GM12878 (cell line): ENCODE data around the gene NPW. TPM values are rescaled to one million over a fixed set of nuclear protein-coding genes. Genes with fewer than 3 reads are reported as not detected.

Experiments used
- ATAC-seq: fragments of 200-7000 bp; cut with Tn5 transposase; 3 replicates; pipeline ENCODE4 v1.9.1; 2020; ENCODE audit warnings: mild to moderate bottlenecking, moderate library complexity
- BruUV-seq: library from RNA; stranded (reverse); fragments of 400-500 nt; replicated peaks from 2 replicates; lab custom pipeline; 2021; lab: Mats Ljungman, UMichigan
- CTCF ChIA-PET: fragments of 300-600 bp; sonication (Branson Sonifier 250); formaldehyde crosslinking; extraction: SDS; loops from one replicate; lab custom pipeline; 2021; ENCODE audit warnings: inconsistent platforms; lab: Yijun Ruan, JAX
- POLR2A ChIA-PET: fragments of 350-600 bp; formaldehyde crosslinking; extraction: SDS; loops from one replicate; lab custom pipeline; 2021; ENCODE audit warnings: inconsistent platforms; lab: Charles Lee
- RAD21 ChIA-PET: fragments of 300-600 bp; sonication (Branson Sonifier 250); formaldehyde crosslinking; loops from one replicate; lab custom pipeline; 2023; ENCODE audit warnings: antibody characterized with exemption; ENCODE audit not compliant: unreplicated experiment; lab: Charles Lee
- SMC1A ChIA-PET: fragments of 300-600 bp; sonication (Branson Sonifier 250); formaldehyde crosslinking; loops from one replicate; lab custom pipeline; 2023; ENCODE audit not compliant: unreplicated experiment, uncharacterized antibody; lab: Charles Lee
- DNase-seq: peaks from one replicate; pipeline ENCODE4 v3.0.0-alpha.2; 2011; ENCODE audit warnings: low read depth, low spot score
- FAIRE-seq: peaks from 3 replicates; lab custom pipeline; 2011; peaks lifted over from hg19 to GRCh38; lab: Jason Lieb, UNC
- H2AFZ ChIP-seq: 2 replicates; pipeline ENCODE4 v1.6.0; 2011; ENCODE audit warnings: low read depth, low read length, control low read depth; ENCODE audit not compliant: control insufficient read depth
- H3K27ac ChIP-seq: 2 replicates; pipeline ENCODE4 v1.5.1; 2011; ENCODE audit warnings: control low read depth; ENCODE audit not compliant: control insufficient read depth, insufficient read depth
- H3K27me3 ChIP-seq, 2 experiments: replicated peaks in 1 of 2; 2 replicates each; pipeline versions ENCODE4 v1.6.0 to v1.6.1; 2011; ENCODE audit warnings: low read length in 1 of 2; ENCODE audit not compliant: control insufficient read depth in 2 of 2, insufficient read depth in 2 of 2
- H3K36me3 ChIP-seq, 2 experiments: 2 replicates each; pipeline ENCODE4 v1.5.1; 2011; ENCODE audit warnings: low read length in 1 of 2; ENCODE audit not compliant: control insufficient read depth in 2 of 2, insufficient read depth in 2 of 2
- H3K4me1 ChIP-seq: 2 replicates; pipeline ENCODE4 v1.6.1; 2011; ENCODE audit warnings: mild to moderate bottlenecking, low read length, moderate library complexity, mixed read lengths; ENCODE audit not compliant: control insufficient read depth, insufficient read depth
- H3K4me2 ChIP-seq: 2 replicates; pipeline ENCODE4 v1.6.0; 2011; ENCODE audit warnings: control low read depth; ENCODE audit not compliant: control insufficient read depth, insufficient read depth
- H3K4me3 ChIP-seq: fragments of 200-600 bp; sonication (generic); 2 replicates; pipeline ENCODE4 v1.5.1; 2016
- H3K79me2 ChIP-seq: 2 replicates; pipeline ENCODE4 v1.6.0; 2011; ENCODE audit warnings: low read length; ENCODE audit not compliant: control insufficient read depth, insufficient read depth
- H3K9ac ChIP-seq: 2 replicates; pipeline ENCODE4 v1.8.0; 2011; ENCODE audit warnings: low read length, control low read depth, mixed read lengths; ENCODE audit not compliant: control insufficient read depth, insufficient read depth
- H3K9me3 ChIP-seq: replicated peaks from 3 replicates; pipeline ENCODE4 v1.5.1; 2011; ENCODE audit warnings: mild to moderate bottlenecking, low read length; ENCODE audit not compliant: control insufficient read depth, insufficient read depth
- H4K20me1 ChIP-seq: 2 replicates; pipeline ENCODE4 v1.6.0; 2011; ENCODE audit not compliant: control insufficient read depth, insufficient read depth
- ATF2 ChIP-seq: IDR thresholded peaks from 2 replicates; pipeline ENCODE4 v1.6.1; 2012; ENCODE audit warnings: low read length, inconsistent platforms
- CEBPB ChIP-seq, 2 experiments: fragments of 150-350 bp in 1 of 2; IDR thresholded peaks; 2 replicates each; pipeline ENCODE4 v1.6.1; 2012 to 2014; ENCODE audit warnings: low read depth in 2 of 2, low read length in 2 of 2, borderline replicate concordance in 1 of 2, inconsistent platforms in 1 of 2
- CHD1 ChIP-seq: IDR thresholded peaks from 2 replicates; pipeline ENCODE4 v1.6.1; 2012; ENCODE audit warnings: low read depth, low read length, improper control_type of control experiment
- EZH2 ChIP-seq: IDR thresholded peaks from 2 replicates; pipeline ENCODE4 v1.6.1; 2012; ENCODE audit warnings: low read depth, mild to moderate bottlenecking, control low read depth, inconsistent platforms, low read length, borderline replicate concordance; ENCODE audit not compliant: control insufficient read depth
- MXI1 ChIP-seq: fragments of 150-350 bp; IDR thresholded peaks from 2 replicates; pipeline ENCODE4 v1.6.1; 2011; ENCODE audit warnings: low read depth, mild to moderate bottlenecking, inconsistent platforms, low read length, improper control_type of control experiment
- POLR2A ChIP-seq: IDR thresholded peaks from 2 replicates; pipeline ENCODE4 v1.6.1; 2011; ENCODE audit warnings: low read depth, mild to moderate bottlenecking, low read length
- SMAD1 ChIP-seq: fragments of 450-650 bp; IDR thresholded peaks from 2 replicates; pipeline ENCODE4 v1.6.1; 2018; ENCODE audit warnings: mild to moderate bottlenecking, low read depth; ENCODE audit not compliant: partially characterized antibody
- YY1 ChIP-seq: IDR thresholded peaks from 2 replicates; pipeline ENCODE4 v1.6.1; 2011; ENCODE audit warnings: low read depth, mild to moderate bottlenecking, low read length
- ZNF384 ChIP-seq: IDR thresholded peaks from 2 replicates; pipeline ENCODE4 v1.6.1; 2012; ENCODE audit warnings: low read depth, mild to moderate bottlenecking, low read length, improper control_type of control experiment, borderline replicate concordance
- WGBS: methylation state at CpG from one replicate; pipeline ENCODE4 v1.1.6; 2016; ENCODE audit warnings: low lambda C conversion rate; ENCODE audit not compliant: insufficient replicate concordance, insufficient coverage; ENCODE audit errors: missing lambda C conversion rate; 5-methylcytosine and 5-hydroxymethylcytosine counted together
- in situ Hi-C: fragments of 300-500 bp; cut with MboI; formaldehyde crosslinking; loops from 9 replicates; pipeline ENCODE4 v1.14.3; 2018; ENCODE audit warnings: mixed read lengths
- intact Hi-C: fragments of 100-400 bp; cut with micrococcal nuclease; formaldehyde crosslinking; loops from one replicate; pipeline ENCODE4 v1.14.2; 2022; ENCODE audit not compliant: unreplicated experiment
- polyA plus RNA-seq, 11 experiments: library from polyadenylated mRNA; depleted of rRNA in 4 of 11; unstranded in 6 of 11; stranded (reverse) in 5 of 11; fragments of >200 nt; fragmentation: Nextera tagmentation in 4 of 11; fragmentation: Illumina TruSeq in 1 of 11; extraction: Ambion mirVana in 4 of 11; extraction: Trizol in 1 of 11; gene quantifications; 1 replicate in 1 of 11; 2 replicates in 10 of 11; pipeline versions ENCODE4 v1.2.1 to v1.2.3, GENCODE V29; 2011 to 2016; ENCODE audit warnings: inconsistent platforms in 2 of 11, missing spikeins in 2 of 11, low read depth in 1 of 11
- total RNA-seq, 4 experiments: library from RNA; depleted of rRNA in 3 of 4; stranded (reverse); fragments of >200 nt in 3 of 4; fragmentation: Illumina TruSeq in 1 of 4; extraction: Trizol in 1 of 4; gene quantifications; 2 replicates each; pipeline versions ENCODE4 v1.2.1 to v1.2.3, GENCODE V29; 2013 to 2021
- TF ChIP-seq, protein P1 (sequence below): fragments of 150-350 bp; IDR thresholded peaks from 2 replicates; pipeline ENCODE4 v1.6.1; 2016; ENCODE audit warnings: low read depth, low read length

The NPW gene
- total and polyA plus RNA-seq, 10 of the 15 experiments (the other 5 are each of a cell fraction or from before 2014, with no cell fraction given): 0.23 to 2.5 (median 0.98) TPM; not detected in 4

- Histone ChIP-seq H3K27ac (peak within 1 kb of the TSS; percentile 39; the same call in 1 of the 2 replicates), H3K4me1 (peaks cover 42% of the 10 kb centered on the region), H3K79me2 (no peaks in the 10 kb centered on the region; the same call in none of the 2 replicates), H3K4me2 (peak within 1 kb of the TSS; percentile 98), H4K20me1 (no peaks in the 10 kb centered on the region), H3K4me3 (peak within 1 kb of the TSS; percentile 65), H2AFZ (peak within 1 kb of the TSS; percentile 13), H3K9ac (peak within 1 kb of the TSS; percentile 27), H3K9me3 (peaks cover 1% of the 10 kb centered on the region; the same call in 1 of the 3 replicates), H3K27me3 (no peaks in the 10 kb centered on the region), H3K36me3 (peaks cover 5 to 6% of the 10 kb centered on the region in 2 experiments; a peak in 3 of 4 replicates)
- DNase-seq (no peak), FAIRE-seq (no peak), ATAC-seq (peak; percentile 2; the same call in 1 of the 3 replicates)
- TF ChIP-seq CEBPB (IDR thresholded peaks at IDR 0.05; ENCODE audit: borderline replicate concordance in 1 of 2, low read depth in 2 of 2, low read length in 2 of 2) (no peak), POLR2A (peak; percentile 13; the same call in 1 of the 2 replicates)
- ChIA-PET POLR2A (interaction anchor here (1.9 to 2.9 kb wide), 2 partner anchors 28 to 48 kb away, joined by 6 to 13 read pairs; no protein-coding TSS in a partner anchor), CTCF (interaction anchor here (1.0 kb wide), 1 partner anchor 14 kb away, joined by 3 read pairs; no protein-coding TSS in a partner anchor), RAD21 (no interaction called here), SMC1A (no interaction called here)
- WGBS: 15% methylated on average over 57 of the region's 67 CpGs
- BruUV-seq: no TSS peak
- in situ Hi-C loops (no loop called here), intact Hi-C loops (no loop called here)
Measured at GRCh38 chr16:1989209-1990100, 30.1 kb upstream of the NPW start, which contains the start of gene SYNGR3. Gene SYNGR3, plus strand, starts transcription at chr16:1989970. Its CDS starts 133 bp downstream, at chr16:1990103.

GRCh38 chr16:1990101-1990350, 29.6 kb upstream of the NPW start:
- POLR2A ChIA-PET: interaction anchor here (2.2 to 3.3 kb wide), 4 partner anchors 8 to 29 kb away, joined by 13 to 18 read pairs (median 14); partner anchors contain the start of genes NOXO1, RPS2 and TBL3
- SMC1A ChIA-PET: no interaction called here
- peaks cover 38% of the 10 kb centered on the region for H3K4me1 ChIP-seq
- no peak overlapping the region for H3K9ac ChIP-seq
- H3K9me3 ChIP-seq: peaks cover 1% of the 10 kb centered on the region; the same call in 1 of the 3 replicates
- no peak for ATAC-seq
- no peak overlapping the region for H2AFZ ChIP-seq
- intact Hi-C loops: no loop called here
- no peaks in the 10 kb centered on the region; the same call in none of the 2 replicates for H3K79me2 ChIP-seq
- no peak for FAIRE-seq
- WGBS: 0% methylated on average over 14 of the region's 25 CpGs
- CTCF ChIA-PET: interaction anchor here (6.5 kb wide), 1 partner anchor 13 kb away, joined by 54 read pairs; no protein-coding TSS in a partner anchor
- RAD21 ChIA-PET: interaction anchor here (1.3 kb wide), 1 partner anchor 150 kb away, joined by 7 read pairs; no protein-coding TSS in a partner anchor
- no peaks in the 10 kb centered on the region for H4K20me1 ChIP-seq
- no peaks in the 10 kb centered on the region for H3K27me3 ChIP-seq
- H3K4me3 ChIP-seq: peak overlapping the region; percentile 65
- no TSS peak for BruUV-seq
- in situ Hi-C loops: no loop called here
- H3K36me3 ChIP-seq: peaks cover 5 to 6% of the 10 kb centered on the region in 2 experiments; a peak in 3 of 4 replicates
- H3K4me2 ChIP-seq: peak overlapping the region; percentile 98; the same call in 1 of the 2 replicates
- no peak for DNase-seq
- H3K27ac ChIP-seq: no peak overlapping the region
- TF ChIP-seq MXI1 (no peak), CHD1 (no peak), ZNF384 (no peak), EZH2 (no peak), SMAD1 (no peak), YY1 (no peak), ATF2 (no peak)
- TF ChIP-seq, protein P1, sequence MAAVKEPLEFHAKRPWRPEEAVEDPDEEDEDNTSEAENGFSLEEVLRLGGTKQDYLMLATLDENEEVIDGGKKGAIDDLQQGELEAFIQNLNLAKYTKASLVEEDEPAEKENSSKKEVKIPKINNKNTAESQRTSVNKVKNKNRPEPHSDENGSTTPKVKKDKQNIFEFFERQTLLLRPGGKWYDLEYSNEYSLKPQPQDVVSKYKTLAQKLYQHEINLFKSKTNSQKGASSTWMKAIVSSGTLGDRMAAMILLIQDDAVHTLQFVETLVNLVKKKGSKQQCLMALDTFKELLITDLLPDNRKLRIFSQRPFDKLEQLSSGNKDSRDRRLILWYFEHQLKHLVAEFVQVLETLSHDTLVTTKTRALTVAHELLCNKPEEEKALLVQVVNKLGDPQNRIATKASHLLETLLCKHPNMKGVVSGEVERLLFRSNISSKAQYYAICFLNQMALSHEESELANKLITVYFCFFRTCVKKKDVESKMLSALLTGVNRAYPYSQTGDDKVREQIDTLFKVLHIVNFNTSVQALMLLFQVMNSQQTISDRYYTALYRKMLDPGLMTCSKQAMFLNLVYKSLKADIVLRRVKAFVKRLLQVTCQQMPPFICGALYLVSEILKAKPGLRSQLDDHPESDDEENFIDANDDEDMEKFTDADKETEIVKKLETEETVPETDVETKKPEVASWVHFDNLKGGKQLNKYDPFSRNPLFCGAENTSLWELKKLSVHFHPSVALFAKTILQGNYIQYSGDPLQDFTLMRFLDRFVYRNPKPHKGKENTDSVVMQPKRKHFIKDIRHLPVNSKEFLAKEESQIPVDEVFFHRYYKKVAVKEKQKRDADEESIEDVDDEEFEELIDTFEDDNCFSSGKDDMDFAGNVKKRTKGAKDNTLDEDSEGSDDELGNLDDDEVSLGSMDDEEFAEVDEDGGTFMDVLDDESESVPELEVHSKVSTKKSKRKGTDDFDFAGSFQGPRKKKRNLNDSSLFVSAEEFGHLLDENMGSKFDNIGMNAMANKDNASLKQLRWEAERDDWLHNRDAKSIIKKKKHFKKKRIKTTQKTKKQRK: no peak
